Spleen (tissue), 7 donors: ENCODE data around the gene SMARCA4.

Source experiments
- CTCF ChIP-seq, 11 experiments: fragments of 200-600 bp in 7 of 11; fragments of 450-650 bp in 4 of 11; sonication (generic) in 4 of 11; IDR thresholded peaks in 8 of 11; conservative IDR thresholded peaks in 3 of 11; 1 replicate in 7 of 11; 2 replicates in 4 of 11; pipeline versions ENCODE4 v1.4.0 to v1.8.0; 2016 to 2021; ENCODE audit warnings: antibody characterized with exemption in 11 of 11, inconsistent platforms in 4 of 11, mild to moderate bottlenecking in 1 of 11
- POLR2A ChIP-seq, 3 donors: fragments of 450-650 bp; IDR thresholded peaks; one replicate each; pipeline ENCODE4 v1.5.1; 2017; ENCODE audit warnings: antibody characterized with exemption in 3 of 3, mild to moderate bottlenecking in 1 of 3
- donor health status: DM: no; HTN: no; CAD: no; lungs with moderate emphysema.
- donor health status: DM: no; HTN: no; CAD: no.
- donor health status: DM: no; HTN: no; CAD: no.

GRCh38 chr19:10981252-10981895 is 20.5 kb downstream of the SMARCA4 start:
- no peak for TF ChIP-seq CTCF (IDR thresholded peaks at IDR 0.05 in 8 of 11, conservative IDR thresholded peaks at IDR 0.05 in 3 of 11)
- no peak for TF ChIP-seq POLR2A (IDR thresholded peaks at IDR 0.05)
